ENCODE data around the gene RLBP1.

- TF ChIP-seq CTCF (IDR thresholded peaks at IDR 0.05) (no peak), ZFX (IDR thresholded peaks at IDR 0.05; ENCODE audit: borderline replicate concordance) (no peak)
Measured at GRCh38 chr15:89208256-89208655, 13.1 kb downstream of the RLBP1 start.
